BJ (cell line): ENCODE measurements around the gene CTNNA1. TPM values are rescaled to one million over a fixed set of nuclear protein-coding genes. Genes with fewer than 3 reads are reported as not detected.
"Not testable (repeated sequence)": the region's sequence is repeated elsewhere in the genome, so short reads cannot be mapped to it uniquely, and the experiment has no call there.

Source experiments
- CTCF ChIA-PET: fragments of 350-600 bp; formaldehyde crosslinking; extraction: SDS; loops from one replicate; lab custom pipeline; 2021; ENCODE audit warnings: antibody characterized with exemption, inconsistent platforms; lab: Yijun Ruan, JAX
- POLR2A ChIA-PET: fragments of 300-600 bp; sonication (Branson Sonifier 250); formaldehyde crosslinking; extraction: SDS; loops from one replicate; lab custom pipeline; 2021; ENCODE audit warnings: antibody characterized with exemption; lab: Charles Lee
- DNase-seq: peaks from one replicate; pipeline ENCODE4 v3.0.0-alpha.2; 2011; ENCODE audit warnings: low read depth
- H3K27me3 ChIP-seq: 2 replicates; pipeline ENCODE4 v1.6.0; 2011; ENCODE audit warnings: low read length; ENCODE audit not compliant: control insufficient read depth, insufficient read depth
- H3K36me3 ChIP-seq: 2 replicates; pipeline ENCODE4 v1.5.1; 2011; ENCODE audit warnings: low read length; ENCODE audit not compliant: control insufficient read depth, insufficient read depth
- H3K4me3 ChIP-seq: 2 replicates; pipeline ENCODE4 v1.5.1; 2011; ENCODE audit warnings: low read depth, mild to moderate bottlenecking, control low read depth, low read length
- polyA plus RNA-seq: library from polyadenylated mRNA; depleted of rRNA; stranded (reverse); fragments of >200 nt; gene quantifications from 2 replicates; pipeline ENCODE4 v1.2.3, GENCODE V29; 2011
- TF ChIP-seq, protein P1 (sequence below): IDR thresholded peaks from 2 replicates; pipeline ENCODE4 v1.5.1; 2011; ENCODE audit warnings: low read depth, mild to moderate bottlenecking, control low read depth, inconsistent platforms, low read length, moderate library complexity; ENCODE audit not compliant: insufficient read depth

The CTNNA1 gene
- polyA plus RNA-seq, 1 experiment: 169 TPM

DNA sequence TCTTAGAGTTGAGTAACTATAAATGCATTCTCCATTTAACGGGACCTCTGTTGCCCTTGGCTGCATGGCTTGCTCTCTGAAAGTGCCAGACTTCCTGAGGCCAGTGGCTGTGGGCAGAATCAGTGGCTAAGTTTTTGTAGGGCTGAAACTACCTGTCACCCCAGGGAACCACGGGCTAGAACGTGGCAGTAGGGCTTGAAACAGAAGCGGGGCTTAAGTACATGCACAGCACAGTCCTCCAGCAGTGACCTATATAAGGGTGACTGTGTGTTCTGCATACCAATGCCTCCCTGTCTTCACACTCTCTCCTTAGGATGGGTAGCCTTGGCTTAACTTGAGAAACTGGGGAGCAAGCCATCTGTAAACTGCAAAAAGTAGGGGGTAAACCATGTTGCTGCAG lies 165.5 kb downstream of the CTNNA1 start:
- Histone ChIP-seq H3K4me3 (no peak overlapping the region), H3K36me3 (peaks cover 1% of the 10 kb centered on the region; the same call in 1 of the 2 replicates), H3K27me3 (no peaks in the 10 kb centered on the region)
- DNase-seq: no peak
- CTCF ChIA-PET: no interaction called here
- POLR2A ChIA-PET: no interaction called here
- TF ChIP-seq, protein P1, sequence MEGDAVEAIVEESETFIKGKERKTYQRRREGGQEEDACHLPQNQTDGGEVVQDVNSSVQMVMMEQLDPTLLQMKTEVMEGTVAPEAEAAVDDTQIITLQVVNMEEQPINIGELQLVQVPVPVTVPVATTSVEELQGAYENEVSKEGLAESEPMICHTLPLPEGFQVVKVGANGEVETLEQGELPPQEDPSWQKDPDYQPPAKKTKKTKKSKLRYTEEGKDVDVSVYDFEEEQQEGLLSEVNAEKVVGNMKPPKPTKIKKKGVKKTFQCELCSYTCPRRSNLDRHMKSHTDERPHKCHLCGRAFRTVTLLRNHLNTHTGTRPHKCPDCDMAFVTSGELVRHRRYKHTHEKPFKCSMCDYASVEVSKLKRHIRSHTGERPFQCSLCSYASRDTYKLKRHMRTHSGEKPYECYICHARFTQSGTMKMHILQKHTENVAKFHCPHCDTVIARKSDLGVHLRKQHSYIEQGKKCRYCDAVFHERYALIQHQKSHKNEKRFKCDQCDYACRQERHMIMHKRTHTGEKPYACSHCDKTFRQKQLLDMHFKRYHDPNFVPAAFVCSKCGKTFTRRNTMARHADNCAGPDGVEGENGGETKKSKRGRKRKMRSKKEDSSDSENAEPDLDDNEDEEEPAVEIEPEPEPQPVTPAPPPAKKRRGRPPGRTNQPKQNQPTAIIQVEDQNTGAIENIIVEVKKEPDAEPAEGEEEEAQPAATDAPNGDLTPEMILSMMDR: no peak

DNA sequence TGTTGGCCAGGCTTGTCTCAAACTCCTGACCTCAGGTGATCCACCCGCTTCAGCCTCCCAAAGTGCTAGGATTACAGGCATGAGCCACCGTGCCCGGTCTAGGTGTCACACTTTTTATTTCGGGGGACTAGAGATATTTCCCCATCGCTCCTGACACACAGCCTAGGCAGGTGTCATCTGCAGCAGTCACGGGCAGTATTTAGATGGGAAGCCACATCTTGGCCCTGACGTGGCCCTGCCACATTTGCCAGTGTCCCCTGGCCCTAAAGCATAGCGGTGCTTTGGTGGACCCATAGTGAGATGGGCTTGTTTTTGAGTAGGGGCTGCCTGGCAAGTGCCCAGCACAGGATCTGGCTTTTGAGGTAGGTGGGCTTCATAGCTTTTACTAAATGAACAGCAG lies 167.0 kb downstream of the CTNNA1 start:
- Histone ChIP-seq H3K36me3 (peaks cover 6% of the 10 kb centered on the region), H3K4me3 (no peak overlapping the region), H3K27me3 (no peaks in the 10 kb centered on the region)
- DNase-seq: no peak
- POLR2A ChIA-PET: no interaction called here
- CTCF ChIA-PET: interaction anchor here (1.0 kb wide), 1 partner anchor 94 kb away, joined by 3 read pairs; no protein-coding TSS in a partner anchor
- TF ChIP-seq, protein P1: no peak

DNA sequence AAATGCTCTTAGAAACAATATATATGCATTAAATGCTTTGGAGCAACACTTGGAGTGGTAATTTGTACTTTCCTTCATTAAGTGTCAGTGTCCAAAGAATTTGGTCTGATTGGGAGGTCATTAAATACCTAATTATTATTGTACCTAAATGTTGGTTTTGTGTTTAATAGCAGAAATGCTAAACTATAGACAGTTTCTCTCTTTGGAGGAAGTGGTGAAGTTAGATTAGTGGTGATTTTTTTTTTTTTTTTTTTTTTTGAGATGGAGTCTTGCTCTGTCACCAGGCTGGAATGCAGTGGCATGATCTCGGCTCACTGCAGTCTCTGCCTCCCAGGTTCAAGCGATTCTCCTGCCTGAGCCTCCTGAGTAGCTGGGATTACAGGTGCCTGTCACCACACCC lies 168.1 kb downstream of the CTNNA1 start:
- POLR2A ChIA-PET, DNase-seq, H3K4me3 ChIP-seq, H3K27me3 ChIP-seq: not testable (repeated sequence)
- CTCF ChIA-PET: interaction anchor here (1.0 kb wide), 1 partner anchor 96 kb away, joined by 3 read pairs; no protein-coding TSS in a partner anchor
- peaks cover 16% of the 10 kb centered on the region for H3K36me3 ChIP-seq

DNA sequence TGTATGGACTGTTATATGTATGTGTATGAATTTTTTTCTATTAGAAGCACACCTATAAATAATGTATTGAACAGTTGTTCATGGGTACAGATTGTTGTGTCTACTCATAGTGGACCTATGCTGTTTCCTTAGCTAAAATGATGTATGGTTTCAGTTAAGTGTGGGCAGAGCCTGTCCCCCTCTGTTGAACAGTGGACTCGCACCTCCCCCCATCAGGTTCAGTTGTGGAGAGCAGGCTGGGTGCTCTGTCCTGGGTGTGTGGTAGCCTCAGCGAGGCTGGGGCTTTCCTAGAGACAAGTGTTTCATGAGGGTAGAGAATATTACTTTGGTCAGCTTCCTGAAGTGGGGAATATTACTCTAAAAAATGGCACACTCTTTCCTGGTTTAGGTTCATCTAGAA lies 169.3 kb downstream of the CTNNA1 start:
- H3K27me3 ChIP-seq: no peaks in the 10 kb centered on the region
- no peak overlapping the region for H3K4me3 ChIP-seq
- DNase-seq: no peak
- ChIA-PET POLR2A (no interaction called here), CTCF (interaction anchor here (1.3 kb wide), 1 partner anchor 22 kb away, joined by 3 read pairs; no protein-coding TSS in a partner anchor)
- H3K36me3 ChIP-seq: peaks cover 20% of the 10 kb centered on the region
- TF ChIP-seq, protein P1: no peak

DNA sequence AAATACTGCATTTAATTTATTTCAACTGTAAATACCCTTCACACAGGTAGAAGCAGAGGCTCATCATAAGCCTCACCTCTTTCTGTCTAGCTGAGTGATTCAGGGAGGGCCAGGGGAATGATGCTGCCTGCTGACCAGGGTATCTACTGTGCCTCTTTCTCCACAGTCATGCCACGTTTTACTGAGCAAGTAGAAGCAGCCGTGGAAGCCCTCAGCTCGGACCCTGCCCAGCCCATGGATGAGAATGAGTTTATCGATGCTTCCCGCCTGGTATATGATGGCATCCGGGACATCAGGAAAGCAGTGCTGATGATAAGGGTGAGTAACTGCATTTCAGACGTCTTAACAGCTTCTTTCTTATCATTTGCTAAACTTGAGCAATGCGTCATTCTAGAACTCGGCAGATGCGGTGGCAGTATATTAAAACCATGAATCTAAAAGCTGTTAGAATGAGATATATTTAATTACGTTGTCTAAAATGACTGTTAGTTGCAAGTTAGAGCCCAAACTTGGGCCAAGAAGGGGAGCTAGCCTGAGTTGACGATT lies 171.9 kb downstream of the CTNNA1 start:
- H3K4me3 ChIP-seq: no peak overlapping the region
- H3K27me3 ChIP-seq: no peaks in the 10 kb centered on the region
- CTCF ChIA-PET: interaction anchor here (1.6 kb wide), 1 partner anchor 101 kb away, joined by 4 read pairs; no protein-coding TSS in a partner anchor
- no peak for DNase-seq
- POLR2A ChIA-PET: no interaction called here
- TF ChIP-seq, protein P1: no peak
- peaks cover 29% of the 10 kb centered on the region for H3K36me3 ChIP-seq
